ENCODE measurements around the gene FCN1. TPM values are rescaled to one million over a fixed set of nuclear protein-coding genes. Genes with fewer than 3 reads are reported as not detected.
"Not testable (repeated sequence)": the region's sequence is repeated elsewhere in the genome, so short reads cannot be mapped to it uniquely, and the experiment has no call there.

The FCN1 gene
- total RNA-seq, 4 donors from 2014 or later, result 0.10 to 2.3 (median 1.1) TPM; not detected in 1

- H3K27ac ChIP-seq, result no peak overlapping the region
- intact Hi-C loops (cut with DNase I), result no loop called here
- DNase-seq, result no peak
- 90 to 96% methylated on average over 8 to 12 of the region's 14 CpGs for WGBS, 2 donors
- H3K9me3 ChIP-seq, result no peaks in the 10 kb centered on the region
- H3K4me3 ChIP-seq (replicated peaks in 1 of 3), result no peak overlapping the region
- no peak for TF ChIP-seq CTCF (IDR thresholded peaks at IDR 0.05)
- TF ChIP-seq POLR2A (IDR thresholded peaks at IDR 0.05), result no peak
- H3K27me3 ChIP-seq, result no peaks in the 10 kb centered on the region
- no peaks in the 10 kb centered on the region for H3K36me3 ChIP-seq
- peaks cover 7 to 9% of the 10 kb centered on the region in 2 donors for H3K4me1 ChIP-seq
Observed at GRCh38 chr9:134959126-134959970, 41.6 kb upstream of the FCN1 start.

- no peaks in the 10 kb centered on the region for H3K36me3 ChIP-seq
- H3K27me3 ChIP-seq, result no peaks in the 10 kb centered on the region
- intact Hi-C loops (cut with DNase I), result no loop called here
- peaks cover 7 to 9% of the 10 kb centered on the region in 2 donors for H3K4me1 ChIP-seq
- no peak overlapping the region for H3K27ac ChIP-seq
- no peaks in the 10 kb centered on the region for H3K9me3 ChIP-seq
- no peak overlapping the region for H3K4me3 ChIP-seq (replicated peaks in 1 of 3)
- TF ChIP-seq POLR2A (IDR thresholded peaks at IDR 0.05) (no peak), CTCF (IDR thresholded peaks at IDR 0.05) (no peak)
- 69 to 75% methylated on average over 2 of the region's 2 CpGs for WGBS, 2 donors
- DNase-seq, result no peak
Observed at GRCh38 chr9:134957945-134958227, 40.2 kb upstream of the FCN1 start.

- Histone ChIP-seq H3K4me1 (peaks cover 4 to 5% of the 10 kb centered on the region in 2 donors), H3K4me3 (replicated peaks in 1 of 3) (no peak overlapping the region), H3K27ac (no peak overlapping the region), H3K36me3 (no peaks in the 10 kb centered on the region), H3K27me3 (no peaks in the 10 kb centered on the region), H3K9me3 (no peaks in the 10 kb centered on the region)
- DNase-seq, result no peak
- intact Hi-C loops (cut with DNase I), result no loop called here
- TF ChIP-seq CTCF (IDR thresholded peaks at IDR 0.05) (no peak), POLR2A (IDR thresholded peaks at IDR 0.05) (no peak)
- 77 to 80% methylated on average over 9 of the region's 9 CpGs for WGBS, 2 donors
Observed at GRCh38 chr9:134957165-134957944, 39.6 kb upstream of the FCN1 start.

GRCh38 chr9:134956387-134956786 lies 38.7 kb upstream of the FCN1 start:
- 87 to 92% methylated on average over 6 of the region's 6 CpGs for WGBS, 2 donors
- intact Hi-C loops (cut with DNase I); H3K4me1 ChIP-seq; H3K27me3 ChIP-seq; DNase-seq; H3K9me3 ChIP-seq; H3K36me3 ChIP-seq; H3K4me3 ChIP-seq (replicated peaks in 1 of 3); H3K27ac ChIP-seq: not testable (repeated sequence)

- Histone ChIP-seq H3K36me3 (no peaks in the 10 kb centered on the region), H3K9me3 (no peaks in the 10 kb centered on the region), H3K4me3 (replicated peaks in 1 of 3) (no peak overlapping the region), H3K27ac (no peak overlapping the region), H3K4me1 (no peaks in the 10 kb centered on the region), H3K27me3 (no peaks in the 10 kb centered on the region)
- intact Hi-C loops (cut with DNase I), result no loop called here
- DNase-seq, result no peak
- no peak for TF ChIP-seq POLR2A (IDR thresholded peaks at IDR 0.05)
- TF ChIP-seq CTCF (IDR thresholded peaks at IDR 0.05), result no peak
- 80% methylated on average over 5 to 7 of the region's 7 CpGs for WGBS, 2 donors
Observed at GRCh38 chr9:134955801-134956200, 38.1 kb upstream of the FCN1 start.
